ENCODE measurements around the gene PMPCA.

PMPCA gene

DNA sequence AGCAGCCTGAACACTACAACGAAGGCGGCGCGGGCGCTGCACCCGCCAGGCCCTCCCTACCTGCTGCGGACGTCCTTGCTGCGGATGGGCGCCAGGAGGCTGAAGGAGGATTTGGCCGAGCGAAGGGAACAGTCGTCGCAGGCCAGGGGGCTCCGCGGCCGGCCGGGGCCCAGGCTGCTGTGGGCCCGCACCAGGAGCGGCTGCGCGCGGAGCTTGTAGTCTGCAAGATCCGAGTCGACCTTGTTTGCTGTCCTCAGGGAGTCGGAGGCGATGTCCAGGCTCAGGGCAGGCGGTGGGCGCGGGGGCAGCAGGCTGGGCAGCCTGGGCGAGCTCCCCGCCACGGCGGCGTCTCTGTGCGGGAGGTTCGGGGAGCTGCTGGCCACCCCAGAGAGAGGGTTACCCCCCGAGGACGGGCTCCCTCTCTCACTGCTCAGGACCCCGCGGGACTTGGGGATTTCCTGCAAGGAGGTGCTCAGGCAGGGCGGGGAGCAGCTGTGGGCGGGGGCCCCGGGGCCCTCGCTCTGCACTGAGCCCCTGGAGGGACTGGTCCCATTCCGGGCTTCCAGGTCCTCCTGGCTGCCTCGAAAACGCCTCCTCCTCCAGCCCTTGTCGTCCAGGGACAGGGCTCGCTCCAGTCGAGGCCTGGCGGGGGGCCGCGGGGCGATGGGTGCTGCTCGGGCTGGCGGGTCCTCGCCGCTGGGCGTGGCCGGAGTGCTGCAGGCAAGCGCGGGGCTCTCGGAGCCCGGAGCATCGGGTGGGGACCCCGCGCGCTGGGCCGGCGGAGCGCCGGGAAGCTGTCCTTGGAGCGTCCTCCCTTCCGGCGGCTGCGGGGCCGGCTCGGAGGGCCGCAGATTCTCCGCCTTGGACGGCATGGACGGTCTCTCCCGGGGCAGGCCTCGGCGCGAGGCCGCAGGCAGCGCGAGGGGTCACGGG, 28.4 kb downstream of the PMPCA start:
- DNase-seq = peak; percentile 36 to 57

DNA sequence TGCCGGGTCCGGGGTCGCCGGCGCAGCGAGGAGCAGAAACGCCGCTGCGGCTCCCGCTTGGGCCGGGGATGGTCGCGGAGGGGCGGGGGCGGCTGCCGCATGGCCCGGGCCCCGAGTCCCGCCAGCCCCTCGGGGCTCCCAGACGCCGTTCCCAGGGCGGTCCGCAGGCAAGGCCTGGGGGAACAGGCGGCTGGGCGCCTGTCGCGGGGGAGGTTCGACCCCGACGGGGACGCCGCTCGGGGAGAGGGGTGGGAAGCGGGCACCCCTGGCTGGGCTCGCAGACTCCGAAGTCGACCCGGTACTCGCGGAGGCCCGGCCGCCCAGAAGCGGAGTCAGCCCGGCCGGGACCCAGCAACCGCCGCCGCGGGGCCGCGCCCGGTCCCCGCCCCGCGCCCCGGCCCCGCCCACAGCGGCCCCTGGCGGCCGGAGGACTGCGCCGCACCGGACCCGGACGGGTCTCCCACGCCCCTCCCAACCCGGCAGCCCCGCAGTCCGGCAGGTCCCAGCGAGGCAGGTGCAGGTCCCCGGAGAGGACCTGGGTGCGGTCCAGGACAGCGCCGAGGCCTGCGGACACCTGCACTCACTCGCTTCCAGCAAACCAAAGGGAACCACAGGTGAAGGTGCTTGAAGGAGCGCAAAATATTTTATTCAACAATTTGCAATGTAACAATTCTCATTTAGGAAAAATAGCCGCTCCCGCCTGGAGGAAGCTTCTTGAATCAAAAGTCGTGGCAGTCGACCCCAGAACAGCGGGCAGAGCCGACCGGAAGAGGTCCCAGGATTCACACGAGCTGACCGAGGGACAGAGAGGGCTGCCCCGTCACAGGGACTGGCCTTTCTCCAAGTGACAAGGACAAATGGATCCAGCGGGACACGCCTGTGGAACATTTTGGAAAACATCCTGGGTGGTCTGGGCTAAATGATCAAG, 29.3 kb downstream of the PMPCA start, which contains the start of gene INPP5E:
Gene INPP5E, minus strand, starts transcription at position 365 of the 928 bp plus-strand sequence. CDS start 426 bp downstream, outside the sequence.
- peak; percentile 75 to 89 for DNase-seq

GRCh38 chr9:136441191-136441680, 30.8 kb downstream of the PMPCA start:
- DNase-seq = no peak

DNA sequence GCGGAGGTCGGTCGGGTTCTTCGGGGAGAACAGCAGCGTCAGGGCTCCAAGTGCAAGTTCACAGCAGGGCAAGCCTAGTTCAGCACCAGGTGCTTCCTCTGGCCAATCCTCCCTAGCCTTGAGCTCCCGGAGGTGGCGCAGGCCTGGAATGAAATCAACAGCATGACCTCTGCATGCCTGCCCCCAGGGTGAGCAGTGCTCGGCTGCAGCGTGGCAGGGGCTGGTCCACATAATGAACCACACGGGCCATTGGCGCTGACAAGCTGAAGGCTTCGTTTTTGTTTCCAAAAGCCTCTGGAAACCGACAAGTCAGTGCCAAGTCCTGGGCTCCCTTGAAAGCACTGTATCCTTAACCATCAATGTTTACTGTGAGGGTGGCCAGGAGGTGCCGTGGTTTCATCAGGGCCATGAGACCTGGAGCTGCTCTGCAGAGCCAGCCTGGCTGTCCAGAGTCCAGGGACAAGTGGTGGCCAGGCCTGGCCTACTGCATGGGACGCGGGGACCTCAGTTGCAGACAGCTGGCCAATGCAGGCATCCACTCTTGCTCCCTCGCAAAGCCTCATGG, 31.3 kb downstream of the PMPCA start:
- DNase-seq = no peak

GRCh38 chr9:136442265-136442664, 31.8 kb downstream of the PMPCA start:
- no peak for DNase-seq

DNA sequence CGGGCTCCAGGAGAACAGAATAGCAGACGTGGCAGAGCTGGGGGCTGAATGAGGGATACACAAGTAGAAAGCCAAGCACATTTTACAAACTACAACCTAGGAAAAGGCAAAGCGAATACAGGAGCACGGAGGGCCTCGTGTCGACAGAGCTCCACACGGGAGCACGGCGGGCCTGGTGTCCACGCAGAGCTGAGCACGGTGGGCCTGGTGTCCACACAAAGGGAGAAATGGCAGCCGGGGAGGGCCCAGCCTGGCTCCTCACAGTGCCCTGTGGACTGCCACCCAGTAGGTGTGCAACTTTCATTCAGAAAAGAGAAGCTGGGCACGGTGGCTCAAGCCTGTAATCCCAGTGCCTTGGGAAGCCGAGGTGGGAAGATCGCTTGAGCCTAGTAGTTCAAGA, 32.6 kb downstream of the PMPCA start:
- no peak for DNase-seq

GRCh38 chr9:136443687-136444086, 33.2 kb downstream of the PMPCA start:
- DNase-seq = no peak

GRCh38 chr9:136444102-136444501, 33.6 kb downstream of the PMPCA start:
- no peak for DNase-seq

DNA sequence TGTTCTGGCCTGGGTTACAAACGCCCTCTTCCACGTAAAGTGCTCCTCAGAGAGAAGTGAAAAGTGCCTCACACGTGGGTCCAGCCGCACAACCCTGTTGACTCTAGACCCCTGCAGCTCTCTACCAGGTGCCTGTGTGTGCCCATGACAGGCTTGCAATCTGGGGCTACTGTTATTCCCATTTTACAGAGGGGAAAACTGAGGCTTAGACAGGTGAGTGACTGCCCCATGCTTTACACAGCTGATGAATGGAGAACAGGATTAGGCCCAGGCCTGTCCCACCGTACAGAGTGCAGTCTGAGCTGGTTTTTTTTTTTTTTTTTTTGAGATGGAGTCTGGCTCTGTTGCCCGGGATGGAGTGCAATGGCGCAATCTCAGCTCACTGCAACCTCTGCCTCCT, 35.3 kb downstream of the PMPCA start:
- DNase-seq = no peak

DNA sequence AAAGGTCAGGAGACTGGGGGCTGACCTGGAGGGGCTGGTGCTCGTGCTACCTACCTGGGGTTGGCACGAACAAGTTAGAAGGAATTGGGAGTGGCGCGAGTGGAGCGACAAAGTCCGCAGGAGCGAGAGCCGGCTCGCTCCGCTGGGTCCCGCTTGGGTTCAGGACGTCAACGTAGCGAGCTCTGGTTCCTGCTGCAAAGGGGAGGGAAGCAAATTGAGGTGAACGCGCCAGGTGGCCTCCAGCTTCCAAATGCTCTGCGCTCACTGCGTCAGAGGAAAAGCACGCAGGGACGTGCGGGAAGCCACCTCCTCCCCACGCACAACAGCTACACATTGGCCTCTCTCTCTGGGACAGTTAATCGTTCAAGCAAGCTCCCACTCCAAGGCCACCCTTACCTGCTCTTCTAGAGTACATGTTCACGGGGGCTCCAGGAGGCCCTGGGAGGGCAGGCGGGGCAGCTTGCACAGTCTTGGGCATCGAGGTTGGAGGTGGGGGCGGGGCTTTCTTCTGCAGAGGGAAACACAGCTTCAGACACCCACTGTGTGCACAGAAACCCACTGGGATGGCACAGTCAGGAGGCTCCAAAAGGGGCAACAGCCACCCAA, 36.8 kb downstream of the PMPCA start:
- DNase-seq = no peak

DNA sequence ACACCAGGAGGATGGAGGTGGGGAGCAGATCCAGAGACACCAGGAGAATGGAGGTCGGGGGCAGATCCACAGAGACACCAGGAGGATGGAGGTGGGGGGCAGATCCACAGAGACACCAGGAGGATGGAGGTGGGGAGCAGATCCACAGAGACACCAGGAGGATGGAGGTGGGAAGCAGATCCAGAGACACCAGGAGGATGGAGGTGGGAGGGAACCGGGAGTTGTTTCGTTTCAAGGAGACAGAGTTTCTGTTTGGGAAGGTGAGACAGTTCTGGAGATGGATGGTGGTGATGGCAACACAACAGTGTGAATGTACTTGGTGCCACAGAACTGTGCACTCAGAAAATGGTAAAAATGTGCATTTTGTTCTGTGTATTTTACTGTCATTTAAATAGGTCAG, 38.2 kb downstream of the PMPCA start:
- DNase-seq = no peak

DNA sequence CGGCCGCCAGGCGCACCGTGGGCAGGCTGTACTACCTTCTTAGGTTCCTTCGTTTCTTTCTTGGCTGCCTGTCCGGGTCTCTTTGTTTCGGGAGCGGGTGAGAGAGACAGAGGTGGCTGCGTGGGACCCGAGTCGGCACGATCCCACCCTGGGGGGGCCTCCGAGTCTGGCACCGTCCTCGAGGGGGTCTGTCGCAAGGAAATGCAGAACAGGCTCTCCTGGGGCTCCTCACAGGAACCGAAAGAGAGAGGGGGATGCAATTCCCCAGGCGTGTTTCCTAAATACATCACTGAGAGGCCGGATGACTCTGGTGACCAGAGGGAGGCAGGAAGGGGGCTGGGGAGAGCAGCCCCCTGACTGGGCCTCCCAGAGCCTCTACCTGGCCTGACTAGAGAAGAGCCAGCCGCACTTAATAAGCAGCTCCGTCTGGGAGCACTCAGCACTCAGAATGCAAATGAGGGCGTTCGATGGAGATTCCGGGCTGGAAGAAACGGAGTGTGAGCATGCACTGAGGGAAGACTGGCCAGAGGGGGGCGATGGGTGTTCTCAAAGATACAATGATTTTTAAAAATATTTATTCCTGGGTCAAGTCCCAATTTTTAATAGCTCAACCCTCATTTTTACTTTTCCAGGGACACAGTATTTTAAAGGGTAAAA, 40.9 kb downstream of the PMPCA start:
- DNase-seq = no peak

DNA sequence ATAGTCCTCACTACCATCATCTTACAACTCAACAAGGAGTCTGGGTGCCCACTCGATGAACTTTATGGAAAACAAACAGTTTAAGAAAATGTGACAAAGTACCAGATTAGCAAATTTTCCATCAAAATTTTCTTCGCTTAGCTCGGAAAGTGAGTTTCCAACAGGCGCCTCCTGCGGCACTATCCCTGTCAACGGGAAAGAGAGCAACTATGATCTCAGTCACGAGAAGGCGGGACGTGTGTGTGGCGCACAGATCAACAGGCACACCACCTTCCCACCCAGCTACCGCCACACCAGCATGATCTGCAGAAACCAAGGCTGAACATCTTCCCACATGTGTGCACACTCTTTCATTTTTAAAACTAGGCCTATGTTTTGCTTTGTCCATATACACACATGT, 42.9 kb downstream of the PMPCA start:
- no peak for DNase-seq

DNA sequence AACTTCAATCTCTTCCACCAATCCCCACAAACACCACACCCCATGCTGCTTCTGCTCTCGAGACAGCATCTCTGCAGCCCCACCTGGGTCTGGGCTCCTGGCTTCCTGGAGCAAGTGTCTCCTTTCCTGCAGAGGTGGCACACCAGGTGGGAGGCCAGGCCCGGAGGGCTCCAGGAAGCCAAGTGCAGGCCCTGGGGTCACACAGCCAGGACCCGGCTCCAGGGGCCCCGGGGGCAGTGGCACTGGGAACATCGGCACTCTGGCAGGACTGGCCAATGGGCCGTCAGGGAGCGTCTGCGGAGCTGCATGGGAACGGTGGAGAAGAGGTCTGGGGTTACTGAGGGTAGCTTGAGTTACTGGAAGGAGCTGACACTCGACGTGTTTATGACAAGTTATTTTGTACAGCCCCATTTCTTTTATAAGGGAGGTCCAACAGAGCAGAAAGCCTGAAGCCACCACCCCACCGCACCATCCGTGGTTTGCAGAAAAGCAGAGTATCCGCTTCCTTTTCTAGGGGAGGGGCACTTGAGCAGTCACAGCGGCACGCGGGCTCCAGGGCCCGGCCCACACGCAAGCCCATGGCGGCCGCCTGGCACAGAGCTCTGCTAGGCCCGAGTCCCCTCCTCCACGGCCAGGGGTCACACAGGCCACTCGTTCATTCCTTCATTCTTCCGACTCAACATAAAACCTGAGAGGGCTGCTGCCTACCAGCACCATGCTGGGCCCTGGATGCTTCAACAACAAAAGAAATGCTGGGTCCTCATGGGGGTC, 43.8 kb downstream of the PMPCA start:
- no peak for DNase-seq

GRCh38 chr9:136455043-136456002, 44.9 kb downstream of the PMPCA start:
- no peak for DNase-seq

DNA sequence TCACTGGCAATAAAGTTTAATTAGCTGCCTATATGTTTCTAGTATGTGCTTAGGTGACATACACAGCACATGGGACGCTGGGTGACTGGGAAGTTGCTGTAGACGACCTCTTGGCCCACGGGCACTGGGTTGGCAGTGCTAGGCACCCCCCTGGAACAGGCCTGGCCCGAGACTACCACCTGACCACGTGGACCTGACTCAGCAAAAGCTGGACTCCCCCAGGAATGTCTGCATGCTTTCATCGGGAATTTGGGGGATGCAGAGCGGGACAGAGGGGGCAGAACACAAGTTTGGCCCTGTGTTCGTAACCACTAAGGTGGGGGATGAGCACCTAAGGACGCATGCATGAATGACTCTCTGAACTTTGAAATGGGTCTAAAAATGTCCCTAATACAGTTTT, 45.8 kb downstream of the PMPCA start:
- no peak for DNase-seq

- no peak for DNase-seq
These were observed 46.9 kb downstream of the PMPCA start for GRCh38 chr9:136457326-136457725.

GRCh38 chr9:136459425-136459824, 49.0 kb downstream of the PMPCA start:
- DNase-seq = no peak

DNA sequence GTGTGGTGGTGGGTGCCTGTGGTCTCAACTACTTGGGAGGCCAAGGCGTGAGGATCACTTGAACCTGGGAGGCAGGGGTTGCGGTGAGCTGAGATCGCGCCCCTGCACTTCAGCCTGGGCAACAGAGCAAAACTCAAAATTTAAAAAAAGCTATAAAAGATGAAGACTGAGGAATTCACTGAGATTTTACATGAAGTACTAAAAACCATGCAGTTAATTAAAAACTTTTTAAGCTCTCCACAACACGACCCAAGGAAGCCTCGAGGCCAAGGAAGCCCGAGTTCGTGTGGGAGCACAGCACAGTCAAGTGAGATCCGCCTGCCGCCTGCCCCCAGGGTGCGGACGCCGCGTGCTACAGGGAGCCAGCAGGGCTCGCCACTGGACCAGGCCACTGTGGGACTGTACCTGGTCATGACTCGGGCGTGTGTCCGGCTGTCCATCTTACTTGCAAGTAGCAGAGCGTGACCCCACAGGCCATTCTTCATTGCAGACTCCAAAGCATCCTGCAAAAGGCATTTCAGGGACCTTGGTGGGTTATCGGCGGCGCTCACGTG, 50.4 kb downstream of the PMPCA start:
- DNase-seq = no peak

- no peak for DNase-seq
These were observed 52.2 kb downstream of the PMPCA start for GRCh38 chr9:136462664-136463063.
